T1000 (cell line): ENCODE results near the gene ROPN1L.
A peak's percentile ranks its signal among the peaks of the same experiment; 100 is the strongest.

Source experiments
- DNase-seq: peaks from one replicate; lab custom pipeline; 2025; ENCODE audit warnings: mixed read lengths; lab: John Stamatoyannopoulos, UW

ROPN1L gene

DNA sequence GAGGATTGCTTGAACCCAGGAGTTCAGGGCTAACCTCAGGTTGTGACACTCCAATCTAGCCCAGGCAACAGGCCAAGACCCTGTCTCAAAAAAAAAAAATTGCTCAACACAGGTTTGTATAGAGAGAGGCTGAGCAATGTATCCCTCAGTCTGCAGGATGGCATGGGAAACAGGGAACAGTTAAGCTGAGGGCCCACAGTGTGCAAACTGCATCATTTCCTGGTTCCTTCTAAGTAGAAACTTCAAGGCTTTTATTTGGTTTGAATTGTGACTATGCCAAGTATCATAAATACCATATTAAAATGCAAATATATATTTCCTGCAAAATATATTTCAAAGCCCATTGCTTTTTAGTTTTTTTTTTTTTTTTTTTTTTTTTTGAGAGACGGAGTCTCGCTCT is 13.7 kb upstream of the ROPN1L start:
- no peak for DNase-seq

DNA sequence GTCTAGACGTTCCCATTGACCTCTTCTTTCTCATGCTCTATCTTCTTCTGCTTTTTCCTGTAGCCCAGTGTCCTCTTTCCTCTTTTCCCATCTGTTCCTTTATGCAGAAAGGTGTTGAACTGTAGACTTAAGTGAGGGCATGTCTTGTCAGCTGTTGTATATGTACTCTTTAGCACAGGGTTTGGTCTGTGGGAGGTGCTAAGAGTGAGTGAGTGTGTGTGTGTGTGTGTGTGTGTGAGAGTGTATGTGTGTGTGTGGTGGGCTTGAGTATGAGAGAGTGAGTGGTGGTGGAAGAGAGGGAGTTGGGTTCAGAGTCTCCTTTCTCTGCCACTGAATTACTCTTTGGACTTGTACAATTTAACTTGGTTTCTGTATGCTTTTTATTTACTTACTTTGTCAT is 10.3 kb upstream of the ROPN1L start:
- no peak for DNase-seq

GRCh38 chr5:10432059-10433008 is 9.3 kb upstream of the ROPN1L start:
- DNase-seq: no peak

DNA sequence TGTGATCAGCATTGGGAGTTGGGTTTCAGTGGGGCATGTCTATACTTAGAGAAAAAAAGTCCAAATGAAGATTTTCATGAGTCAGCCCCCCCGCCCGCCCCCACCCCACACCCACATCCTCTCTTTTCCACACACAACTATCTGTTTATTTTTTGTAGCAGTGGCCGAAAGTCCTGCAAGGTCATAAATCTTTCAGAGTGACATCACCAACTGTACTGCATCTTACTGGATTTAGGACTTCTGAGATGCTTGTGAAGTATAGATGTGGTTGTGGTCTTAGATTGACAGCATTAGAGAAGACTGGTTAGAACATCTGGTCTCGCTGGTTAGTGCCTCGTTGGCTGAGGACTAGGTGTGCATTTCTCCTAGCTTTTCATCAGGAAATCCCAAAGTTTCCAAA is 7.3 kb upstream of the ROPN1L start:
- no peak for DNase-seq

GRCh38 chr5:10438301-10438700 is 3.4 kb upstream of the ROPN1L start:
- no peak for DNase-seq

- no peak for DNase-seq
Measured at GRCh38 chr5:10439692-10440091, 2.0 kb upstream of the ROPN1L start.

DNA sequence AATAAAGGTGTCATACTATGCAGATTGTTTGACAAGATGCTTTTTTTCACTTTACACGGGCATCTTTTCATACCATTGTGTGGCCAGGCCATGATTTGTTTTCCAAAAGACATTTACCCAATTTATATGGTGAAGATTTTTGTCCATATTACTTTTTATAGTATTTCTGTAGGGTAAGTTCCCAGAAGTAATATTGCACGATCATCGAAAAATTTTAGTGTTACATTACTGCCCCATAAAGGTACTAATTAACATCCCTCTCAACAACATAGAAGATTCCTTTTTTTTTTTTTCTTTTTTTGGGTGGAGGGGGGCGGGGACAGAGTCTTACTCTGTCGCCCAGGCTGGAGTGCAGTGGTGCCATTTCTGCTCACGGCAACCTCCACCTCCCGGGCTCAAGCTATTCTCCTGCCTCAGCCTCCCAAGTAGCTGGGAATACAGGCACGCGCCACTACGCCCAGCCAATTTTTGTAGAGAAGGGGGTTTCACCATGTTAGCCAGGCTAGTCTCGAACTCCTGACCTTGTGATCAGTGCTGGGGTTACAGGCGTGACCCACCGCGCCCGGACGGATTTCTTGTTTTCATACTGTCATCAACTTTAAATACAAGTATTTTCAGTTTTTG is 1.2 kb upstream of the ROPN1L start:
- no peak for DNase-seq

DNA sequence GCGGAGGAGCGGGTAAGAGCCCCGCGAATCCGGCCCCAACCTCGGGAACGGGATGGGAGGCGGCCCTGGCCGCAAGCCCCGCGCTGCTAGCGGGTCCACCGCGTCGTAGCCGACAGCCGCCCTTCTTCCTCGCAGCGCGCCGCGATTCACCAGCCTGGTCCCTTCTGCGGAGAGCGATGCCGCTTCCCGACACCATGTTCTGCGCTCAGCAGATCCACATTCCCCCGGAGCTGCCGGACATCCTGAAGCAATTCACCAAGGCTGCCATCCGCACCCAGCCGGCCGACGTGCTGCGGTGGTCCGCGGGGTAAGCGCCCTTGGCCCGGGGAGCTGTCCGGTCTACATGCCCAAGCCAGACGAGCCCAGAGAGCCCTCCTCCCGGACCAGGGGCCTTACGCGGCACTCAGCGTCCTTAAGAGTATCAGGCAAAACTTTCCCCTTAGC is 335 bp downstream of the ROPN1L start:
- no peak for DNase-seq

DNA sequence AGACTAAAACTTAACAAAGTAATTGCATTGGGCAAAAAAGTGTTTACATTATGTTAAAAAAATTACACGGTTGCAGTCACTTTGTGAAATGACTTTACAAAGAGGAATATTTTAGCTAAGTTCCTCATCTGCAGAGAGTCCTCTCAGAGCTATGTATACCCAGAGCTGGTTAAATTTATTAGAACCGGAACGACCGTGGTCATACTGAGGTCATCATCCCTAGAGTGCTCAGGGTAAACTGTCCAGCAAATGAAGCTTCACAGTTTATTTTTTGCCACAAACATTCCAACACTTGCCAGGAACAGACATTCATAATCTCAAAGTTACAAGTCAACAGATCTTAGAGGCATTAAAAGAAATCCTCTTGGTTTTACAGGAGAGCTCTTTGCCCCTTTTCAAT is 897 bp downstream of the ROPN1L start:
- DNase-seq: no peak

- no peak for DNase-seq
Measured at GRCh38 chr5:10445352-10445751, 3.7 kb downstream of the ROPN1L start.

GRCh38 chr5:10446490-10446889 is 4.8 kb downstream of the ROPN1L start:
- DNase-seq: no peak

GRCh38 chr5:10447041-10447440 is 5.4 kb downstream of the ROPN1L start:
- no peak for DNase-seq

DNA sequence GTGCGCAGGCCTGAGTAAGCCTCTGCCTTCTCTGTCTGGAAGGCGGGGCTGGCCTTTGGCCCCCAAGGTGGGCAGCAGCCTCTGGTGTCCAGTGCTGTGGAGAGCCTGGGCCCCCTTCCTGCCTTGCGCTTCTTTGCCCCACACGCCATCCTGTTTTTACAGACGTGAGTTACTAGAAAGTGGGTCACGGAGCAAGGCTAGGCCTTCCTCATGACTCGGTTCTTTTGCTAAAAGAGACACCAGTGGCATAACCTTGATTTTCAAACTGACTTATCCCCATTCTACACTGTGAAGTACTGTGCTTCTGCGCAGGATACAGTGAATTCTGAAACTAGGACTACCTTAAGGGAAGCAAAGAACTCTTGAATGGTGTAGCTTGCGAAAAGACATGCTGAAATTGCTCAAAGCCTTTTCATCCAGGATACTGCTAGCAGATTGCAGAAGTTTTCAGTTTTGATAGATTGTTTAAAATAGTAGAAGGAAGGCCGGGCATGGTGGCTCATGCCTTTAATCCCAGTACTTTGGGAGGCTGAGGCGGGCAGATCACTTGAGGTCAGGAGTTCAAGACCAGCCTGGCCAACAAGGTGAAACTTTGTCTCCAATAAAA is 7.2 kb downstream of the ROPN1L start:
- no peak for DNase-seq

DNA sequence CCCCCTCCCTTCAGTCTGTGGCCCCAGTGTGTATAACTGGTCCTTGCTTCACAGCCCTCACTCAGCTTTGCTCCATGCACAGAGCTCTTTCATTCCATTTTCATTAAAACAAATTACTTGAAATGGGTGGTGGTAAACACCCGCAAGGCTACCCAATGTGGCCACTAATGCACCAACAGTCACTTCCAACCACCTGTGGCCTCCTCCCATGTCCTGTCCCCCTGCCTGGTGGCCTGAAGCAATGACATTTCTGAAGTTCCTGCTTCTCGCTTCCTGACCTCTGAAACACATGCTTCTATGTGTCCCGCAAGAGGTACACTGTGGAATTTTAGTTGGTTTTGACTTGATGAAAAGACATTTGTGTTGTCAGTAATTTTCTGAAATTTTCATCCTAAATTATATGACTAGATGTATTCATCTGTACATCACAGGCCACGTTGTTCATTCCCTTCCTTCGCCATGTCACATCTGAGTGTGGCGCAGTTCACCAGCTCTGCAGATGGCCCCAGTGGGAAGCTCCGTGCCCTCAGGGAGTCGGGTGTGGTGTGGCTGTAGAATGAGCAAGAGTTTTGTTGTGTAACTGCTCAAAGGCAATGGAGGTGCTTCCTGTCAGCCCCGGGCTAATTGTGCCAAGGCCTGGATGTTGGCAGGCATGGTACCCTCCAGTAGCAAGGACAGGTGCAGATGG is 9.6 kb downstream of the ROPN1L start:
- no peak for DNase-seq

DNA sequence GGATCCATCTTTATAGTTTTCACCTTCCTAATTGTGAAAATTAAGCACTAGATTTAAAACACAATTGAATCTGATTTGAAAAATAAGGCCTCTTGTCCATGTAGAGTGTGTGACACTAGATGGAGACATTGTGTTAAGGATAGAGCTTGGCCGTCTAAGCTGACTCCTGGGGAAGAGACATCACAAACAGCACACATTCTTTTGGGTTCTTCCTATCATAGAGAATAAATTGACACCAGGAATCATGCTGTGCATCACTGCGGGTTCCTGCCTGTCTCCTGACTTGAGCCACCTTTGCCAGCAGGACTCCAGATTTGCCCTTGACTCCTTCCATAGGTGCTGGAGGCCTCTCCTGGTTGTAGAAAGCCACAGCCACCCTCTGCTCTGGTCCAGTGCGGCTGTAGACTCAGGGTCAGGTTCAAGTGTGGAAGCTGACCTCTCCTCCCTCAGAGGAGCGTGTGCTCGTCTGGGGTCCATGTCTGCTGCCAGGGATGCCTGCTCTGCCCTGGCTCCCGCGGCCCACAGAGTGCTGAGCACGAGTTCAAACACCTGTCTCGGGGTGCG is 11.2 kb downstream of the ROPN1L start:
- peak; percentile 23 for DNase-seq

- DNase-seq: no peak
Measured at GRCh38 chr5:10453545-10453944, 11.9 kb downstream of the ROPN1L start.

- no peak for DNase-seq
Measured at GRCh38 chr5:10454591-10455276, 13.1 kb downstream of the ROPN1L start.

DNA sequence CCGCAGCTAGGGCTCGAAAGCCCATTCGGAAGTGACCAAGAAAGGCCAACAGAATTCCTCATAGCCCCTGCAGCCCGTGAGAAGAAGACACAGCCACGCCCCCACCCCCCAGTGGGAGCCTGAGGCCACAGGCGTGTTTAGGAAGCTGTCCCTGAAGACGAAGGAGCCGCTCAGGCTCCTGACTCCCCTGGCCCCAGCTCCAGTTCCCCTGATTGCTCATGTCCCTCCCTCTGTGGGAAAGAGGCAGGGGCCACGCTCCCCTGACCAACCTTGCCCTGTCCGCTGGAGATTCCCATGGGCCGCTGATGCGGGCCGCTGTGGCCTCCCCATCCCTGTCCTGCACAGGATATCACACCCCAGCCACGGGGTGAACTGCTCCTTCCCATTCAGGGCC is 13.6 kb downstream of the ROPN1L start:
- DNase-seq: no peak

GRCh38 chr5:10456583-10457420 is 15.1 kb downstream of the ROPN1L start:
- no peak for DNase-seq
